Loucy (cell line): ENCODE measurements around the gene MXRA8.

ENCODE experiments used
- H2AFZ ChIP-seq: fragments of 200-600 bp; sonication (generic); 2 replicates; pipeline ENCODE4 v1.6.0; 2016; ENCODE audit warnings: antibody characterized with exemption, mild to moderate bottlenecking, low read length, moderate library complexity
- H3F3A ChIP-seq: fragments of 200-600 bp; 2 replicates; pipeline ENCODE4 v1.6.0; 2016; ENCODE audit warnings: antibody characterized with exemption, low read depth, mild to moderate bottlenecking
- H3K27me3 ChIP-seq: fragments of 200-600 bp; sonication (generic); 2 replicates; pipeline ENCODE4 v1.6.1; 2014; ENCODE audit warnings: low read length, mild to moderate bottlenecking; ENCODE audit not compliant: insufficient read depth, poor library complexity, severe bottlenecking
- H3K36me3 ChIP-seq: fragments of 200-600 bp; sonication (generic); 2 replicates; pipeline ENCODE4 v1.6.1; 2016; ENCODE audit warnings: low read length; ENCODE audit not compliant: insufficient read depth
- H3K4me1 ChIP-seq: fragments of 200-600 bp; sonication (generic); 2 replicates; pipeline ENCODE4 v1.5.1; 2014; ENCODE audit warnings: low read length, mild to moderate bottlenecking; ENCODE audit not compliant: insufficient read depth, poor library complexity, severe bottlenecking
- H3K4me2 ChIP-seq: fragments of 200-600 bp; sonication (generic); 2 replicates; pipeline ENCODE4 v1.6.0; 2014; ENCODE audit warnings: antibody characterized with exemption, low read length, low read depth, mild to moderate bottlenecking; ENCODE audit not compliant: poor library complexity, severe bottlenecking
- H3K4me3 ChIP-seq: fragments of 200-600 bp; sonication (generic); 2 replicates; pipeline ENCODE4 v1.5.1; 2014; ENCODE audit warnings: low read length, mild to moderate bottlenecking, mixed read lengths; ENCODE audit not compliant: poor library complexity, severe bottlenecking
- H3K79me2 ChIP-seq: fragments of 200-600 bp; sonication (generic); 2 replicates; pipeline ENCODE4 v1.6.1; 2014; ENCODE audit warnings: low read length; ENCODE audit not compliant: insufficient read depth
- H3K9ac ChIP-seq: fragments of 200-600 bp; sonication (generic); 2 replicates; pipeline ENCODE4 v1.6.0; 2014; ENCODE audit warnings: mild to moderate bottlenecking, low read depth, low read length, moderate library complexity; ENCODE audit not compliant: poor library complexity, severe bottlenecking
- H3K9me2 ChIP-seq: fragments of 200-600 bp; sonication (generic); replicated peaks from 2 replicates; pipeline ENCODE4 v1.6.1; 2016; ENCODE audit warnings: low read depth, low read length, mixed read lengths
- H3K9me3 ChIP-seq: fragments of 200-600 bp; sonication (generic); 2 replicates; pipeline ENCODE4 v1.6.1; 2014; ENCODE audit warnings: mild to moderate bottlenecking, antibody characterized with exemption, low read length, low read depth; ENCODE audit not compliant: insufficient read depth
- H4K20me1 ChIP-seq: fragments of 200-600 bp; sonication (generic); 2 replicates; pipeline ENCODE4 v1.6.0; 2014; ENCODE audit warnings: antibody characterized with exemption, low read length, mild to moderate bottlenecking; ENCODE audit not compliant: insufficient read depth, poor library complexity, severe bottlenecking
- CTCF ChIP-seq: fragments of 200-600 bp; sonication (generic); conservative IDR thresholded peaks from 2 replicates; pipeline ENCODE4 v1.5.1; 2014; ENCODE audit warnings: mild to moderate bottlenecking, antibody characterized with exemption, low read length
- EZH2phosphoT487 ChIP-seq: fragments of 200-600 bp; IDR thresholded peaks from 2 replicates; pipeline ENCODE4 v1.6.1; 2018; ENCODE audit warnings: antibody characterized with exemption, mild to moderate bottlenecking, moderate library complexity, borderline replicate concordance

The MXRA8 gene

GRCh38 chr1:1355416-1355815 is 2.9 kb downstream of the MXRA8 start:
- no peaks in the 10 kb centered on the region for H3K9me3 ChIP-seq
- TF ChIP-seq EZH2phosphoT487 (no peak), CTCF (no peak)
- H3K4me3 ChIP-seq = no peak overlapping the region
- no peaks in the 10 kb centered on the region for H3K36me3 ChIP-seq
- no peaks in the 10 kb centered on the region for H3K79me2 ChIP-seq
- H3K4me2 ChIP-seq = no peak overlapping the region
- H3K9ac ChIP-seq = no peak overlapping the region
- no peak overlapping the region for H2AFZ ChIP-seq
- H3K4me1 ChIP-seq = no peaks in the 10 kb centered on the region
- H3K9me2 ChIP-seq = no peaks in the 10 kb centered on the region
- H3K27me3 ChIP-seq = no peaks in the 10 kb centered on the region
- H3F3A ChIP-seq = no peaks in the 10 kb centered on the region
- no peaks in the 10 kb centered on the region for H4K20me1 ChIP-seq

GRCh38 chr1:1354271-1355247 is 3.8 kb downstream of the MXRA8 start:
- H3K4me3 ChIP-seq = no peak overlapping the region
- TF ChIP-seq CTCF (no peak), EZH2phosphoT487 (no peak)
- no peak overlapping the region for H3K4me2 ChIP-seq
- H3K27me3 ChIP-seq = no peaks in the 10 kb centered on the region
- H3K9me2 ChIP-seq = no peaks in the 10 kb centered on the region
- H3K9ac ChIP-seq = no peak overlapping the region
- H4K20me1 ChIP-seq = no peaks in the 10 kb centered on the region
- H3K79me2 ChIP-seq = no peaks in the 10 kb centered on the region
- H3K4me1 ChIP-seq = no peaks in the 10 kb centered on the region
- H3K36me3 ChIP-seq = no peaks in the 10 kb centered on the region
- H2AFZ ChIP-seq = no peak overlapping the region
- no peaks in the 10 kb centered on the region for H3F3A ChIP-seq
- no peaks in the 10 kb centered on the region for H3K9me3 ChIP-seq

- no peaks in the 10 kb centered on the region for H4K20me1 ChIP-seq
- no peaks in the 10 kb centered on the region for H3K27me3 ChIP-seq
- H3K79me2 ChIP-seq = peaks cover 3% of the 10 kb centered on the region; the same call in 1 of the 2 replicates
- H3F3A ChIP-seq = no peaks in the 10 kb centered on the region
- no peak overlapping the region for H3K4me2 ChIP-seq
- H3K9ac ChIP-seq = no peak overlapping the region
- H3K4me1 ChIP-seq = no peaks in the 10 kb centered on the region
- no peaks in the 10 kb centered on the region for H3K36me3 ChIP-seq
- H3K4me3 ChIP-seq = no peak overlapping the region
- no peaks in the 10 kb centered on the region for H3K9me2 ChIP-seq
- no peak overlapping the region for H2AFZ ChIP-seq
- TF ChIP-seq EZH2phosphoT487 = no peak
- no peaks in the 10 kb centered on the region for H3K9me3 ChIP-seq
These were observed 4.8 kb downstream of the MXRA8 start for GRCh38 chr1:1353389-1354151.
